A673 (cell line): ENCODE results near the gene ITGB4. TPM values are rescaled to one million over a fixed set of nuclear protein-coding genes. Genes with fewer than 3 reads are reported as not detected.

Source experiments
- Bru-seq: library from RNA; stranded (reverse); fragments of 400-500 nt; gene quantifications from one replicate; lab custom pipeline; 2021; lab: Mats Ljungman, UMichigan
- BruChase-seq, 2 experiments: library from RNA; stranded (reverse); fragments of 400-500 nt; gene quantifications; one replicate each; lab custom pipeline; 2021; lab: Mats Ljungman, UMichigan
- BruUV-seq: library from RNA; stranded (reverse); fragments of 400-500 nt; replicated peaks from 2 replicates; lab custom pipeline; 2021; lab: Mats Ljungman, UMichigan
- CTCF ChIA-PET: fragments of 300-600 bp; sonication (Branson Sonifier 250); formaldehyde crosslinking; loops from one replicate; lab custom pipeline; 2022; ENCODE audit warnings: antibody characterized with exemption; lab: Charles Lee
- POLR2A ChIA-PET: fragments of 300-600 bp; sonication (Branson Sonifier 250); formaldehyde crosslinking; loops from one replicate; lab custom pipeline; 2022; ENCODE audit warnings: antibody characterized with exemption; ENCODE audit not compliant: low non-redundant PET; lab: Charles Lee
- DNase-seq: peaks from one replicate; pipeline ENCODE4 v3.0.0-alpha.2; 2015; ENCODE audit warnings: low spot score
- H3K27ac ChIP-seq: fragments of 200-600 bp; sonication (generic); 2 replicates; pipeline ENCODE4 v1.5.1; 2016; ENCODE audit warnings: mixed run types, low read depth, mild to moderate bottlenecking, mixed read lengths, antibody characterized with exemption, low read length; ENCODE audit not compliant: poor library complexity, severe bottlenecking
- H3K27me3 ChIP-seq: fragments of 200-600 bp; sonication (generic); replicated peaks from 2 replicates; pipeline ENCODE4 v1.6.1; 2017; ENCODE audit warnings: mixed run types, low read depth, mild to moderate bottlenecking, mixed read lengths, antibody characterized with exemption, low read length; ENCODE audit not compliant: insufficient read depth, poor library complexity
- H3K36me3 ChIP-seq: fragments of 200-600 bp; sonication (generic); 2 replicates; pipeline ENCODE4 v1.6.1; 2016; ENCODE audit warnings: mixed run types, mild to moderate bottlenecking, mixed read lengths, antibody characterized with exemption, low read length; ENCODE audit not compliant: insufficient read depth, poor library complexity, severe bottlenecking
- H3K4me1 ChIP-seq: fragments of 200-600 bp; sonication (generic); 2 replicates; pipeline ENCODE4 v1.6.1; 2017; ENCODE audit warnings: mixed run types, mild to moderate bottlenecking, mixed read lengths, antibody characterized with exemption, low read length; ENCODE audit not compliant: insufficient read depth, poor library complexity, severe bottlenecking
- H3K4me3 ChIP-seq: fragments of 200-600 bp; sonication (generic); 2 replicates; pipeline ENCODE4 v1.5.1; 2016; ENCODE audit warnings: low read depth, mixed run types, mild to moderate bottlenecking, mixed read lengths, low read length; ENCODE audit not compliant: poor library complexity, severe bottlenecking
- H3K9me3 ChIP-seq: fragments of 200-600 bp; sonication (generic); 2 replicates; pipeline ENCODE4 v1.6.1; 2016; ENCODE audit warnings: mixed run types, low read depth, mild to moderate bottlenecking, mixed read lengths, antibody characterized with exemption, low read length; ENCODE audit not compliant: poor library complexity, severe bottlenecking
- CTCF ChIP-seq: fragments of 300-800, 200-600 bp; sonication (generic); conservative IDR thresholded peaks from 2 replicates; pipeline ENCODE4 v1.5.1; 2017; ENCODE audit warnings: low read depth, mild to moderate bottlenecking, antibody characterized with exemption, low read length, moderate library complexity, mixed read lengths
- EZH2 ChIP-seq: fragments of 200-600 bp; sonication (generic); IDR thresholded peaks from 2 replicates; pipeline ENCODE4 v1.6.1; 2017; ENCODE audit warnings: borderline replicate concordance, low read depth, mild to moderate bottlenecking, mixed read lengths, antibody characterized with exemption, low read length; ENCODE audit not compliant: poor library complexity, severe bottlenecking
- intact Hi-C: fragments of 100-400 bp; cut with micrococcal nuclease; formaldehyde crosslinking; loops from one replicate; pipeline ENCODE4 v1.10.0; 2022; ENCODE audit not compliant: unreplicated experiment
- long read RNA-seq: library from polyadenylated mRNA; stranded (forward); transcript quantifications from one replicate; pipeline ENCODE4 v2.0.0, GENCODE V29; 2022
- total RNA-seq: library from RNA; stranded (reverse); gene quantifications from 2 replicates; pipeline ENCODE4 v1.2.3, GENCODE V29; 2021

Gene ITGB4
- total RNA-seq = 0.95 and 2.4 TPM in 2 replicates
- percentile 7 among the genes with signal in this experiment for Bru-seq, nascent RNA
- BruChase-seq, experiment 1, labeled RNA remaining after a 2-hour chase = percentile 8 among the genes with signal in this experiment
- BruChase-seq, experiment 2, labeled RNA remaining after a 6-hour chase = percentile 7 among the genes with signal in this experiment
- long read RNA-seq, partial matches to known transcripts = 3 of 3 reads
- long read RNA-seq, other reads (novel, unspliced or antisense) = 0 of 3 reads

DNA sequence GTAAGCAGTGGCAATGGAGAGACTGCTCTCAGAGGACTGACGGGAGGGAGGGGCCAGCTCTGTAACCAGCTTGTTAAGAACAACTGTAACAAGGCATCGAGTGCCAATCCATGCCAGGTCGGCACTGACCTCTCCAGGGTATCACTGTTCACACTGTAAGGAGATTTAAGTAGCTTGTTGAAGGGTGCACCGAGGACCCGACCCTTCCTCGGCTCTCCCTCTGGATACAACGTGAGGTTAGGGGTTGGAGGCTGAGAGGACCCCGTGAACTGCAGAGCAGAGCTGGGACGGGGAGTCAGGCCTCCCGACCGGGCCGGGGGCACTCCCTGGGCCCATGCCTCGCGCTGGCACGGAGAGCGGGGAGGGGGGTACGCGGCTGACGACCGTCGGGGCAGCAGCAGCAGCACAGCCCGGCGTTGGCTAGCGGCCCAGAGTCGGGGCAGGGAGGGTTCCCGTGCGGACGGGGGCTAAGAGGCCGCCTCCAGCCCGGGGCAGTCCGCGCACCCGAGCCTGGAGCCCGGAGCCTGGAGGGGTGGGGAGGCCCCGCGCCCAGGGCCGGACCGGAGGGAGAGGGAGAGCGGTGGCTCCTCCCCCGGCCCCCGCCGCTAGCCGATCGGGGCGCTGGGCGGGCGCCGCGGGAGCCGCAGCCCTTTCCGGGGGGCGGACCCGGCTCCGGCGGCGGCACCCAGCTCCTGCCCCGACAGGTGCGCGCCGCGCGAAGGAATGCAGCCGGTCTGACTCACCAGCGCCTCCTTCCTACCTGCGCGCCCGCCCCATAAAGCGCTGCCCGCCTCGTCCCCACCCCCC lies at the start of gene ITGB4:
Gene ITGB4, plus strand, starts transcription at position 804 of the 807 bp plus-strand sequence. CDS start 3,245 bp downstream, outside the sequence.
- DNase-seq = no peak

GRCh38 chr17:75672011-75672410 lies 49.2 kb upstream of the ITGB4 start:
- TF ChIP-seq CTCF (no peak), EZH2 (no peak)
- intact Hi-C loops = no loop called here
- Histone ChIP-seq H3K9me3 (no peaks in the 10 kb centered on the region), H3K27me3 (no peaks in the 10 kb centered on the region), H3K27ac (no peak overlapping the region), H3K4me1 (peaks cover 9% of the 10 kb centered on the region), H3K4me3 (no peak overlapping the region), H3K36me3 (peaks cover 55% of the 10 kb centered on the region)
- BruUV-seq = no TSS peak
- DNase-seq = no peak
- ChIA-PET POLR2A (interaction anchor here (0.7 kb wide), 1 partner anchor 73 kb away, joined by 4 read pairs; no protein-coding TSS in a partner anchor), CTCF (interaction anchor here (0.7 to 1.1 kb wide), 2 partner anchors 76 to 82 kb away, joined by 3 read pairs; no protein-coding TSS in a partner anchor)

More for the DNA sequence above, at the start of gene ITGB4:
- no TSS peak for BruUV-seq
- POLR2A ChIA-PET = no interaction called here
- TF ChIP-seq EZH2 (peak; percentile 29), CTCF (no peak)
- Histone ChIP-seq H3K4me1 (peaks cover 4% of the 10 kb centered on the region), H3K4me3 (peak within 1 kb of the TSS; percentile 44), H3K9me3 (no peaks in the 10 kb centered on the region), H3K36me3 (no peaks in the 10 kb centered on the region), H3K27me3 (peaks cover 17% of the 10 kb centered on the region), H3K27ac (no peak within 1 kb of the TSS)
- CTCF ChIA-PET = no interaction called here
- intact Hi-C loops = no loop called here

DNA sequence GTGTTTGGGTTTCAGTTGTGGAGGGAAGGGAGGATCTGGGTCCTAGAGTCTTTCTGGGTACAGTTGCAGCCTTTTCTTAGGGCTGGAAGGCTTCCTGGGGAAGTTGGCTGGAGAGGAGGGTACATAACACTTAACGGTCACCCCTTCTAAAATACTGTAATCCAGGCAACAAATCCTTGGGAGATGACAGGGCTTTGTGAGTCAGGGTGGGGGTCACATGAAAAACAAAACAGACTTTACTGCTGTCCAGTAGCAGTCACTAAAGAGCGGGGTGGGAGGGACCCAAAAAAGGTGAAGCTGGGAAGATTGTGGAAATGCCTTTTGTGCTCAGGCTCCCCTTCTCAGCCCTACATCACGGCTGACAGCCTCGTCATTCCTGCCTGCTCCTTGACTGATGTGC lies 47.8 kb upstream of the ITGB4 start:
- H3K27me3 ChIP-seq = no peaks in the 10 kb centered on the region
- no peak for TF ChIP-seq CTCF
- TF ChIP-seq EZH2 = no peak
- no peak overlapping the region for H3K27ac ChIP-seq
- POLR2A ChIA-PET = no interaction called here
- no peak overlapping the region for H3K4me3 ChIP-seq
- DNase-seq = no peak
- no TSS peak for BruUV-seq
- peaks cover 63% of the 10 kb centered on the region for H3K36me3 ChIP-seq
- CTCF ChIA-PET = no interaction called here
- intact Hi-C loops = no loop called here
- H3K9me3 ChIP-seq = no peaks in the 10 kb centered on the region
- H3K4me1 ChIP-seq = peaks cover 2% of the 10 kb centered on the region
